ENCODE measurements around the gene SLC17A8. TPM values are rescaled to one million over a fixed set of nuclear protein-coding genes. Genes with fewer than 3 reads are reported as not detected.
"Not testable (repeated sequence)": the region's sequence is repeated elsewhere in the genome, so short reads cannot be mapped to it uniquely, and the experiment has no call there.

The SLC17A8 gene
- polyA plus RNA-seq, 3 donors, result not detected

DNA sequence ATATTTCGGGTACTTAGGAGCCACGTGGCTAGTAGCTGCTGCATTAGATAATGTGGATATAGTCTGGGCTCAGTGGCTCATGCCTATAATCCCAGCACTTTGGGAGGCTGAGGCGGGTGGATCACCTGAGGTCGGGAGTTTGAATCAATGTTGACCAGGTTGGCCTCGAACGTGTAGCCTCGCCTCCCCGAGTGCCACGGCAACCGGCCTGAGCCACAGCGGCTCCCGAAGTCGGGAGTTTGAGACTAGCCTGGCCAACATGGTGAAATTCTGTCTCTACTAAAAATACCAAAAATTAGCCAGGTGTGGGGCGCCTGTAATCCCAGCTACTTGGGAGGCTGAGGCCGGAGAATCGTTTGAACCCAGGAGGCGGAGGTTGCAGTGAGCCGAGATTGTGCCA is 12.5 kb upstream of the SLC17A8 start:
- H4K20me1 ChIP-seq (ENCODE audit: insufficient read depth, low read length); H3K9me3 Mint-ChIP-seq; H3K4me1 ChIP-seq (ENCODE audit: control insufficient read depth in 1 of 2, insufficient read depth in 2 of 2, low read length in 2 of 2); H3K27me3 ChIP-seq (ENCODE audit: control insufficient read depth in 2 of 2, insufficient read depth in 2 of 2, low read length in 2 of 2); H3K4me3 Mint-ChIP-seq; H3K4me1 Mint-ChIP-seq; H3K9me3 ChIP-seq (replicated peaks in 1 of 2; ENCODE audit: control insufficient read depth in 1 of 2, insufficient read depth in 1 of 2, low read length in 2 of 2); H3K9ac ChIP-seq (ENCODE audit: insufficient read depth, low read length, poor library complexity, severe bottlenecking); H3K79me2 ChIP-seq (ENCODE audit: insufficient read depth, low read length); H3K4me2 ChIP-seq (replicated peaks; ENCODE audit: extremely low read depth, low read length, poor library complexity, severe bottlenecking); H2AFZ ChIP-seq (ENCODE audit: insufficient read depth, low read depth, low read length, poor library complexity, severe bottlenecking); H3K27me3 Mint-ChIP-seq (ENCODE audit: low read depth in 3 of 3); DNase-seq; H3K4me3 ChIP-seq (replicated peaks in 1 of 3; ENCODE audit: low read depth in 2 of 3, low read length in 3 of 3); intact Hi-C loops (cut with micrococcal nuclease); H3K27ac Mint-ChIP-seq; H3K27ac ChIP-seq (ENCODE audit: low read depth in 1 of 2, low read length in 2 of 2): not testable (repeated sequence)
- H3K36me3 Mint-ChIP-seq, result peaks cover 3 to 17% of the 10 kb centered on the region in 2 donors
- H3K36me3 ChIP-seq (replicated peaks in 1 of 2; ENCODE audit: control insufficient read depth in 1 of 2, insufficient read depth in 2 of 2, low read length in 2 of 2), result peaks cover 15 to 21% of the 10 kb centered on the region in 2 donors
- 98% methylated on average over 8 of the region's 18 CpGs for WGBS (ENCODE audit: insufficient coverage)

DNA sequence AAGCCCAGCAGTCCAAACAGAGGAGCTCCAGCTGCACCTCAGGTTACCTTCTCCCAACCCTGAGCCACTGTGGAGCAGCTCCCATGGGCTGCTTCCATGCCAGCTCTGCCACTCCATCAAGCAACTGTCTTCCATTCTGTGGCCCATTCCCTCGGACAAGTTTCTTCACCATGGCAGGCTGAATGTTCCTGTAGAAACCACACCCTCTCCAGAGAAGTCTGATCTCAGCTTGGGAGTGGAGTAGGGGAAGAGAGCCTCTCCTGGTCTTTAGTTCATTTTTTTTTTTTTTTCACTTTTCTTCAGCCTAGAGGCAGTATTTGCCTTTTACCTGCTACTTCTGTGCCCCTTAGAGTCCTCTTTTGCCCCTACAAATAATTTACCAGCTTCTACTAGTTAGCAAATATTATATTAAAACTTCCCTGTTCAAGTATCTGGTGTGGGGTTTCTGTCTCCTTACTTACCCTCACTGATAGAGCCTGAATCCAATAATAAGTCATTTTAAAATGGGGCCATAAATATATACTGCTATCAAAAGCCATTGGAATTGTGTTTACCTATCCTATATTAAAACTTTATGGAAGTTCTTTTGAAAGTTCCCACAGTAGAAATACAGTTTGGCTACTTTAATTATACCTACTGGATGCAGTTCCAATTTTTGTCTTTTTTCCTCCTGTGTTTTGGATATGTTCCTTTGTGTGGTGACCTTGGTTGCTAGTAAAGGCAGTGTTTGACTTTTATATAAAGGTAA is 11.7 kb upstream of the SLC17A8 start:
- Histone ChIP-seq H3K9me3 (replicated peaks in 1 of 2; ENCODE audit: control insufficient read depth in 1 of 2, insufficient read depth in 1 of 2, low read length in 2 of 2) (no peaks in the 10 kb centered on the region), H4K20me1 (ENCODE audit: insufficient read depth, low read length) (no peaks in the 10 kb centered on the region), H2AFZ (ENCODE audit: insufficient read depth, low read depth, low read length, poor library complexity, severe bottlenecking) (no peak overlapping the region), H3K4me2 (replicated peaks; ENCODE audit: extremely low read depth, low read length, poor library complexity, severe bottlenecking) (no peak overlapping the region), H3K27ac (ENCODE audit: low read depth in 1 of 2, low read length in 2 of 2) (no peak overlapping the region), H3K27me3 (ENCODE audit: control insufficient read depth in 2 of 2, insufficient read depth in 2 of 2, low read length in 2 of 2) (no peaks in the 10 kb centered on the region), H3K4me3 (replicated peaks in 1 of 3; ENCODE audit: low read depth in 2 of 3, low read length in 3 of 3) (no peak overlapping the region), H3K9ac (ENCODE audit: insufficient read depth, low read length, poor library complexity, severe bottlenecking) (no peak overlapping the region), H3K36me3 (replicated peaks in 1 of 2; ENCODE audit: control insufficient read depth in 1 of 2, insufficient read depth in 2 of 2, low read length in 2 of 2) (peaks cover 8 to 13% of the 10 kb centered on the region in 2 donors), H3K4me1 (ENCODE audit: control insufficient read depth in 1 of 2, insufficient read depth in 2 of 2, low read length in 2 of 2) (no peaks in the 10 kb centered on the region), H3K79me2 (ENCODE audit: insufficient read depth, low read length) (no peaks in the 10 kb centered on the region)
- TF ChIP-seq, protein P1, sequence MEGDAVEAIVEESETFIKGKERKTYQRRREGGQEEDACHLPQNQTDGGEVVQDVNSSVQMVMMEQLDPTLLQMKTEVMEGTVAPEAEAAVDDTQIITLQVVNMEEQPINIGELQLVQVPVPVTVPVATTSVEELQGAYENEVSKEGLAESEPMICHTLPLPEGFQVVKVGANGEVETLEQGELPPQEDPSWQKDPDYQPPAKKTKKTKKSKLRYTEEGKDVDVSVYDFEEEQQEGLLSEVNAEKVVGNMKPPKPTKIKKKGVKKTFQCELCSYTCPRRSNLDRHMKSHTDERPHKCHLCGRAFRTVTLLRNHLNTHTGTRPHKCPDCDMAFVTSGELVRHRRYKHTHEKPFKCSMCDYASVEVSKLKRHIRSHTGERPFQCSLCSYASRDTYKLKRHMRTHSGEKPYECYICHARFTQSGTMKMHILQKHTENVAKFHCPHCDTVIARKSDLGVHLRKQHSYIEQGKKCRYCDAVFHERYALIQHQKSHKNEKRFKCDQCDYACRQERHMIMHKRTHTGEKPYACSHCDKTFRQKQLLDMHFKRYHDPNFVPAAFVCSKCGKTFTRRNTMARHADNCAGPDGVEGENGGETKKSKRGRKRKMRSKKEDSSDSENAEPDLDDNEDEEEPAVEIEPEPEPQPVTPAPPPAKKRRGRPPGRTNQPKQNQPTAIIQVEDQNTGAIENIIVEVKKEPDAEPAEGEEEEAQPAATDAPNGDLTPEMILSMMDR (IDR thresholded peaks at IDR 0.05), result no peak
- H3K9me3 Mint-ChIP-seq, result peaks cover 0 to 2% (median 0%) of the 10 kb centered on the region in 7 donors
- peaks cover 0 to 2% (median 0%) of the 10 kb centered on the region in 3 donors for H3K27me3 Mint-ChIP-seq (ENCODE audit: low read depth in 3 of 3)
- H3K4me3 Mint-ChIP-seq, result no peak overlapping the region
- H3K36me3 Mint-ChIP-seq, result peaks cover 0 to 11% of the 10 kb centered on the region in 2 donors
- DNase-seq, result no peak
- H3K4me1 Mint-ChIP-seq, result no peaks in the 10 kb centered on the region
- no CpG with 5 or more reads among the region's 1 CpG for WGBS (ENCODE audit: insufficient coverage)
- intact Hi-C loops (cut with micrococcal nuclease), result no loop called here
- H3K27ac Mint-ChIP-seq, result peak overlapping the region in 1 of 7 donors; percentile 6

Data from CD14-positive monocyte (primary cell).